Measurements from ENCODE around the gene CFAP92. TPM values are rescaled to one million over a fixed set of nuclear protein-coding genes. Genes with fewer than 3 reads are reported as not detected.

Gene CFAP92
- total RNA-seq, 1 donor: not detected

GRCh38 chr3:128907706-128908445 lies 86.0 kb downstream of the CFAP92 start:
- TF ChIP-seq CTCF (IDR thresholded peaks at IDR 0.05; ENCODE audit: insufficient read depth, low read depth, low read length): no peak
- DNase-seq (ENCODE audit: low read depth): no peak
- H3K4me3 ChIP-seq (ENCODE audit: low read depth, low read length): no peak overlapping the region

GRCh38 chr3:128906804-128907525 lies 86.9 kb downstream of the CFAP92 start:
- no peak for TF ChIP-seq CTCF (IDR thresholded peaks at IDR 0.05; ENCODE audit: insufficient read depth, low read depth, low read length)
- no peak overlapping the region for H3K4me3 ChIP-seq (ENCODE audit: low read depth, low read length)
- no peak for DNase-seq (ENCODE audit: low read depth)

- no peak for DNase-seq (ENCODE audit: low read depth)
- TF ChIP-seq CTCF (IDR thresholded peaks at IDR 0.05; ENCODE audit: insufficient read depth, low read depth, low read length): no peak
- no peak overlapping the region for H3K4me3 ChIP-seq (ENCODE audit: low read depth, low read length)
Measured at GRCh38 chr3:128906031-128906803, 87.7 kb downstream of the CFAP92 start.

- no peak overlapping the region for H3K4me3 ChIP-seq (ENCODE audit: low read depth, low read length)
- TF ChIP-seq CTCF (IDR thresholded peaks at IDR 0.05; ENCODE audit: insufficient read depth, low read depth, low read length): no peak
- DNase-seq (ENCODE audit: low read depth): no peak
Measured at GRCh38 chr3:128903501-128903900, 90.4 kb downstream of the CFAP92 start.

GRCh38 chr3:128902426-128902825 lies 91.5 kb downstream of the CFAP92 start:
- no peak overlapping the region for H3K4me3 ChIP-seq (ENCODE audit: low read depth, low read length)
- no peak for TF ChIP-seq CTCF (IDR thresholded peaks at IDR 0.05; ENCODE audit: insufficient read depth, low read depth, low read length)
- DNase-seq (ENCODE audit: low read depth): no peak

GRCh38 chr3:128895843-128896697 lies 97.8 kb downstream of the CFAP92 start:
- no peak for TF ChIP-seq CTCF (IDR thresholded peaks at IDR 0.05; ENCODE audit: insufficient read depth, low read depth, low read length)
- no peak for DNase-seq (ENCODE audit: low read depth)
- no peak overlapping the region for H3K4me3 ChIP-seq (ENCODE audit: low read depth, low read length)
